Esophagus squamous epithelium (tissue), 5 donors: Measurements from ENCODE around the gene AANAT. TPM values are rescaled to one million over a fixed set of nuclear protein-coding genes. Genes with fewer than 3 reads are reported as not detected.

ENCODE experiments used
- DNase-seq: peaks from one replicate; lab custom pipeline; 2025; lab: John Stamatoyannopoulos, UW
- H3K27ac ChIP-seq, 4 donors: fragments of 200-600 bp; sonication (generic); one replicate each; pipeline ENCODE4 v1.5.1; 2016 to 2019; ENCODE audit warnings: mild to moderate bottlenecking in 1 of 4
- H3K27me3 ChIP-seq, 4 donors: fragments of 200-600 bp; sonication (generic); 1 replicate in 3 of 4; 2 replicates in 1 of 4; pipeline versions ENCODE4 v1.5.1 to v1.6.0; 2017 to 2021; ENCODE audit warnings: antibody characterized with exemption in 1 of 4
- H3K36me3 ChIP-seq, 3 donors: fragments of 200-600 bp; sonication (generic); one replicate each; pipeline ENCODE4 v1.5.1; 2016 to 2019
- H3K4me1 ChIP-seq, 3 donors: fragments of 200-600 bp; sonication (generic); one replicate each; pipeline ENCODE4 v1.5.1; 2017 to 2019
- H3K4me3 ChIP-seq, 4 donors: fragments of 200-600 bp; sonication (generic); 1 replicate in 3 of 4; 2 replicates in 1 of 4; pipeline ENCODE4 v1.5.1; 2016 to 2019; ENCODE audit warnings: mild to moderate bottlenecking in 2 of 4, moderate library complexity in 1 of 4
- H3K9me3 ChIP-seq, 3 donors: fragments of 200-600 bp; sonication (generic); one replicate each; pipeline ENCODE4 v1.5.1; 2016 to 2019
- CTCF ChIP-seq, 6 experiments: fragments of 450-650 bp in 4 of 6; fragments of 200-600 bp in 2 of 6; sonication (generic) in 2 of 6; IDR thresholded peaks; one replicate each; pipeline ENCODE4 v1.5.1; 2016 to 2019; ENCODE audit warnings: antibody characterized with exemption in 6 of 6, mild to moderate bottlenecking in 4 of 6, moderate library complexity in 4 of 6
- POLR2A ChIP-seq, 4 donors: fragments of 450-650 bp; IDR thresholded peaks; one replicate each; pipeline ENCODE4 v1.6.1; 2017; ENCODE audit warnings: antibody characterized with exemption in 4 of 4, mild to moderate bottlenecking in 4 of 4, moderate library complexity in 3 of 4
- WGBS, 2 donors: methylation state at CpG; one replicate each; pipeline ENCODE4 v1.1.5; 2018; 5-methylcytosine and 5-hydroxymethylcytosine counted together
- intact Hi-C: fragments of 100-400 bp; cut with DNase I; formaldehyde crosslinking; loops from one replicate; pipeline ENCODE4 v1.15.0; 2022
- total RNA-seq, 4 donors: library from RNA; depleted of rRNA; stranded (reverse); fragments of >200 nt; gene quantifications; one replicate each; pipeline ENCODE4 v1.1.0, GENCODE V29; 2016
- donor health status: DM: yes; HTN: yes; CAD: no.

The AANAT gene
- total RNA-seq, 4 donors from 2014 or later: not detected

GRCh38 chr17:76469076-76469990 is 1.9 kb downstream of the AANAT start:
- no peak for TF ChIP-seq CTCF (IDR thresholded peaks at IDR 0.05)
- no peak for TF ChIP-seq POLR2A (IDR thresholded peaks at IDR 0.05)
- intact Hi-C loops: no loop called here
- H3K27me3 ChIP-seq: no peaks in the 10 kb centered on the region
- no peak overlapping the region for H3K4me3 ChIP-seq
- DNase-seq: no peak
- no peak overlapping the region for H3K27ac ChIP-seq
- peaks cover 0 to 4% (median 4%) of the 10 kb centered on the region in 3 donors for H3K4me1 ChIP-seq
- 100% methylated on average over 3 of the region's 38 CpGs; no CpG with 5 or more reads in 1 of the 2 donors for WGBS, 2 donors
- no peaks in the 10 kb centered on the region for H3K9me3 ChIP-seq
- peaks cover 0 to 42% (median 9%) of the 10 kb centered on the region in 3 donors for H3K36me3 ChIP-seq

GRCh38 chr17:76469991-76470739 is 2.8 kb downstream of the AANAT start:
- no peak overlapping the region for H3K27ac ChIP-seq
- H3K4me1 ChIP-seq: peaks cover 0 to 4% (median 4%) of the 10 kb centered on the region in 3 donors
- TF ChIP-seq POLR2A (IDR thresholded peaks at IDR 0.05) (no peak), CTCF (IDR thresholded peaks at IDR 0.05) (no peak)
- no peak for DNase-seq
- no peaks in the 10 kb centered on the region for H3K9me3 ChIP-seq
- H3K4me3 ChIP-seq: no peak overlapping the region
- WGBS, 2 donors: 83% methylated on average over 2 of the region's 13 CpGs; no CpG with 5 or more reads in 1 of the 2 donors
- H3K27me3 ChIP-seq: no peaks in the 10 kb centered on the region
- intact Hi-C loops: no loop called here
- peaks cover 0 to 50% (median 17%) of the 10 kb centered on the region in 3 donors for H3K36me3 ChIP-seq

- Histone ChIP-seq H3K9me3 (no peaks in the 10 kb centered on the region), H3K36me3 (peaks cover 0 to 63% (median 18%) of the 10 kb centered on the region in 3 donors), H3K27ac (no peak overlapping the region), H3K27me3 (no peaks in the 10 kb centered on the region), H3K4me3 (no peak overlapping the region), H3K4me1 (no peaks in the 10 kb centered on the region)
- intact Hi-C loops: no loop called here
- TF ChIP-seq CTCF (IDR thresholded peaks at IDR 0.05) (no peak), POLR2A (IDR thresholded peaks at IDR 0.05) (no peak)
- 91% methylated on average over 22 to 25 of the region's 35 CpGs for WGBS, 2 donors
- DNase-seq: no peak
These were observed 4.3 kb downstream of the AANAT start for GRCh38 chr17:76471498-76472257.

GRCh38 chr17:76472258-76472645 is 4.8 kb downstream of the AANAT start:
- intact Hi-C loops: no loop called here
- Histone ChIP-seq H3K9me3 (no peaks in the 10 kb centered on the region), H3K27ac (no peak overlapping the region), H3K4me1 (no peaks in the 10 kb centered on the region), H3K36me3 (peaks cover 0 to 69% (median 18%) of the 10 kb centered on the region in 3 donors), H3K4me3 (no peak overlapping the region), H3K27me3 (no peaks in the 10 kb centered on the region)
- DNase-seq: no peak
- TF ChIP-seq CTCF (IDR thresholded peaks at IDR 0.05) (no peak), POLR2A (IDR thresholded peaks at IDR 0.05) (no peak)
- 91 to 99% methylated on average over 9 to 14 of the region's 15 CpGs for WGBS, 2 donors
